Heart left ventricle (tissue), 16 donors: ENCODE results near the gene ACAP3. TPM values are rescaled to one million over a fixed set of nuclear protein-coding genes. Genes with fewer than 3 reads are reported as not detected.

Experiments
- ATAC-seq, 4 donors: fragments of 200-7000 bp; cut with Tn5 transposase; one replicate each; pipeline ENCODE4 v1.9.1; 2020 to 2022; ENCODE audit warnings: moderate library complexity in 4 of 4, mild to moderate bottlenecking in 3 of 4, moderate number of reproducible peaks in 1 of 4
- DNase-seq, 5 donors: peaks; one replicate each; pipeline ENCODE4 v3.0.0-alpha.2; 2020
- H3K27ac ChIP-seq, 12 donors: fragments of 200-600 bp; sonication (generic) in 4 of 12; one replicate each; pipeline versions ENCODE4 v1.5.0 to v1.8.0; 2016 to 2022; ENCODE audit warnings: mild to moderate bottlenecking in 2 of 12
- H3K27me3 ChIP-seq, 9 donors: fragments of 200-600 bp; sonication (generic) in 2 of 9; one replicate each; pipeline versions ENCODE4 v1.5.1 to v1.8.0; 2016 to 2022; ENCODE audit warnings: mild to moderate bottlenecking in 3 of 9
- H3K36me3 ChIP-seq, 9 donors: fragments of 200-600 bp; sonication (generic) in 2 of 9; one replicate each; pipeline versions ENCODE4 v1.5.0 to v1.8.0; 2018 to 2022; ENCODE audit warnings: mild to moderate bottlenecking in 2 of 9
- H3K4me1 ChIP-seq, 12 donors: fragments of 200-600 bp; sonication (generic) in 4 of 12; one replicate each; pipeline versions ENCODE4 v1.5.0 to v1.8.0; 2016 to 2022; ENCODE audit warnings: mild to moderate bottlenecking in 3 of 12
- H3K4me3 ChIP-seq, 12 donors: fragments of 200-600 bp; sonication (generic) in 4 of 12; one replicate each; pipeline versions ENCODE4 v1.5.0 to v1.8.0; 2017 to 2022; ENCODE audit warnings: mild to moderate bottlenecking in 9 of 12, moderate library complexity in 4 of 12
- H3K9me3 ChIP-seq, 12 donors: fragments of 200-600 bp; sonication (generic) in 4 of 12; one replicate each; pipeline versions ENCODE4 v1.5.0 to v1.8.0; 2016 to 2022; ENCODE audit warnings: mild to moderate bottlenecking in 1 of 12
- CTCF ChIP-seq, 12 donors: fragments of 200-600 bp; sonication (generic) in 4 of 12; IDR thresholded peaks; one replicate each; pipeline versions ENCODE4 v1.5.0 to v1.8.0; 2018 to 2022; ENCODE audit warnings: antibody characterized with exemption in 12 of 12, mild to moderate bottlenecking in 5 of 12
- POLR2A ChIP-seq, 2 donors: fragments of 450-650 bp; IDR thresholded peaks; one replicate each; pipeline ENCODE4 v1.6.1; 2017; ENCODE audit warnings: antibody characterized with exemption in 2 of 2, mild to moderate bottlenecking in 2 of 2, moderate library complexity in 2 of 2
- WGBS, 4 donors: extraction: QIAGEN DNeasy Blood & Tissue Kit in 2 of 4; methylation state at CpG; one replicate each; pipeline versions ENCODE4 v1.1.5 to v1.1.7; 2013 to 2018; 5-methylcytosine and 5-hydroxymethylcytosine counted together
- intact Hi-C, 10 donors: fragments of 100-400 bp; cut with DNase I; formaldehyde crosslinking; loops; one replicate each; pipeline versions ENCODE4 v1.11.1 to v1.14.2; 2022
- polyA plus RNA-seq, 2 donors: library from polyadenylated mRNA; stranded (reverse); fragments of 200-250 nt; gene quantifications; one replicate each; pipeline ENCODE4 v1.2.3, GENCODE V29; 2013
- total RNA-seq, 9 donors: library from RNA; depleted of rRNA in 2 of 9; stranded (reverse); fragments of >200 nt in 2 of 9; fragmentation: NEBNext Ultra II Directional in 3 of 9; extraction: Animal tissue kit (Norgen Biotek cat#: 25700) in 3 of 9; gene quantifications; one replicate each; pipeline versions ENCODE4 v1.1.0 to v1.2.4, GENCODE V29; 2016 to 2023
- donor health status: ischemic (EF 13 %, LVEDD 7.1; RV severe dilation, severe dysfunction).
- donor health status: healthy with polysubstance abuse.
- donor health status: DM: no; HTN: yes; CAD: no.
- donor health status: DM: no; HTN: no; CAD: no.
- donor health status: ischemic (EF 25% LVEDD 6.9; RV normal size, moderate dysfunction).
- donor health status: ischemic (EF 25% LVEDD 5.7; RV mildly dilated, moderate dysfunction).
- donor health status: healthy.
- donor health status: DM: yes; HTN: yes; CAD: no.
- donor health status: ischemic (EF 35%, LVEDD 5.7; RV mildly dilated, moderate dysfunction).
- donor health status: nonischemic (EF 11% LVEDD 7.7; RV severe dilation, severe dysfunction).
- donor health status: DM: yes; HTN: yes; CAD: no.
- donor health status: PGD.
- donor health status: ischemic (EF 29% LVEDD 5.4; RV normal size, mild dysfunction).
- donor health status: nonischemic (EF 23%, LVEDD 6.1; RV moderate dilation, normal function).

The ACAP3 gene
- total and polyA plus RNA-seq, 11 donors, result 20.1 to 59.5 (median 34.1) TPM

DNA sequence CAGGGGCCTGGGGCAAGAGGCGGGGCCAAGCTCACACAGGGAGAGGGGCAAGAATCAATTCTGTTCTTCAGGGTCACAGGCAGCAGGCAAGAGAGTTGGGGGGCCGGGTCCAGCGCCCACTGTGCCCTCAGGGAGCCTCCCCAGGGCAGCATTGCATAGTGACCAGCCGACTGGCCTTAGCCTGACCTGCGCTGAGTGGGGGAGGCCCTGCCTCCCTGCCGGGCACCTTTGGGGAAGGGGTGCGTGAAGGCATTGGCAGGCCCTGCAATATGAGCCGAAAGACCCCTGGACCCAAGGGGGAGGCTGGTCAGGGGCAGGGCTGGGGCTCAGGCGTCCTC lies 15.3 kb downstream of the ACAP3 start:
- H3K9me3 ChIP-seq, result no peaks in the 10 kb centered on the region
- peak in 1 of 5 donors; percentile 22 for DNase-seq
- intact Hi-C loops, result loop anchor here in 9 of 10 donors (1.0 to 10.0 kb wide), 7 partner anchors 170 to 308 kb away; partner anchors contain the start of gene PERM1 (in 1 of the 9)
- H3K36me3 ChIP-seq, result peaks cover 0 to 41% (median 11%) of the 10 kb centered on the region in 9 donors
- ATAC-seq, result peak in 1 of 4 donors; percentile 11
- H3K4me1 ChIP-seq, result peaks cover 0 to 15% (median 7%) of the 10 kb centered on the region in 12 donors
- H3K27ac ChIP-seq, result no peak overlapping the region
- no peak overlapping the region for H3K4me3 ChIP-seq
- peaks cover 0 to 2% (median 0%) of the 10 kb centered on the region in 9 donors for H3K27me3 ChIP-seq
- WGBS, 4 donors, result 84 to 90% (median 86%) methylated on average over 9 of the region's 9 CpGs
- no peak for TF ChIP-seq POLR2A (IDR thresholded peaks at IDR 0.05)
- no peak for TF ChIP-seq CTCF (IDR thresholded peaks at IDR 0.05)

GRCh38 chr1:1291548-1292441 lies 15.9 kb downstream of the ACAP3 start:
- peaks cover 0 to 38% (median 11%) of the 10 kb centered on the region in 9 donors for H3K36me3 ChIP-seq
- peaks cover 0 to 15% (median 7%) of the 10 kb centered on the region in 12 donors for H3K4me1 ChIP-seq
- no peaks in the 10 kb centered on the region for H3K9me3 ChIP-seq
- H3K4me3 ChIP-seq, result no peak overlapping the region
- DNase-seq (peak in 4 of 5 donors; percentile 65 to 81 (median 73)), ATAC-seq (peak; percentile 65 to 82 (median 66))
- TF ChIP-seq CTCF (IDR thresholded peaks at IDR 0.05) (peak; percentile 47 to 69 (median 62)), POLR2A (IDR thresholded peaks at IDR 0.05) (no peak)
- 36 to 44% (median 40%) methylated on average over 30 to 45 of the region's 45 CpGs for WGBS, 4 donors
- H3K27ac ChIP-seq, result no peak overlapping the region
- intact Hi-C loops, result loop anchor here (1.0 to 10.0 kb wide), 8 partner anchors 169 to 307 kb away; partner anchors contain the start of gene PERM1 (in 1 of the 10)
- H3K27me3 ChIP-seq, result peaks cover 0 to 4% (median 0%) of the 10 kb centered on the region in 9 donors

DNA sequence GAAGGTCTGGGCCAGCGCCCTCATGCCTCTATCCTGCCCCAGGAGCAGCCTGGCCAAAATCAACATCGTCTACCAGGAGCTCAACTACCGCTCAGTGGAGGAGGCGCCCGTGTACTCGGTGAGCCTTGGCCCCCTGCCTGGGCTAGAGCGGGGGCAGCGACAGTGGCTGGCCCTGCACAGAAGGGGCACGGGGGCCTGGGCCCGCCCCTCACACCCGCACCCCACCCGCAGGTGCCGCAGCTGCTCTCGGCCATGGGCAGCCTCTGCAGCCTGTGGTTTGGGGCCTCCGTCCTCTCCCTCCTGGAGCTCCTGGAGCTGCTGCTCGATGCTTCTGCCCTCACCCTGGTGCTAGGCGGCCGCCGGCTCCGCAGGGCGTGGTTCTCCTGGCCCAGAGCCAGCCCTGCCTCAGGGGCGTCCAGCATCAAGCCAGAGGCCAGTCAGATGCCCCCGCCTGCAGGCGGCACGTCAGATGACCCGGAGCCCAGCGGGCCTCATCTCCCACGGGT lies 16.7 kb downstream of the ACAP3 start:
- intact Hi-C loops, result loop anchor here in 7 of 10 donors (2.0 to 10.0 kb wide), 6 partner anchors 168 to 306 kb away; partner anchors contain the start of gene PERM1 (in 1 of the 7)
- Histone ChIP-seq H3K36me3 (peaks cover 0 to 31% (median 10%) of the 10 kb centered on the region in 9 donors), H3K9me3 (no peaks in the 10 kb centered on the region), H3K27me3 (peaks cover 0 to 9% (median 4%) of the 10 kb centered on the region in 9 donors), H3K27ac (no peak overlapping the region), H3K4me3 (no peak overlapping the region), H3K4me1 (peaks cover 0 to 15% (median 7%) of the 10 kb centered on the region in 12 donors)
- ATAC-seq, result peak in 1 of 4 donors; percentile 5
- DNase-seq, result peak in 1 of 5 donors; percentile 67
- WGBS, 4 donors, result 32 to 50% (median 47%) methylated on average over 12 to 28 of the region's 28 CpGs
- TF ChIP-seq POLR2A (IDR thresholded peaks at IDR 0.05), result no peak
- no peak for TF ChIP-seq CTCF (IDR thresholded peaks at IDR 0.05)
